WI38 (cell line): Measurements from ENCODE around the gene CFAP91.

Experiments
- H3K4me3 ChIP-seq: 2 replicates; pipeline ENCODE4 v1.5.1; 2011; ENCODE audit warnings: low read depth, mild to moderate bottlenecking, control low read depth, low read length
- TF ChIP-seq, protein P1 (sequence below): IDR thresholded peaks from 2 replicates; pipeline ENCODE4 v1.5.1; 2012; ENCODE audit warnings: low read depth, mild to moderate bottlenecking, control low read depth, low read length

The CFAP91 gene

GRCh38 chr3:119679874-119680273, 22.9 kb upstream of the CFAP91 start:
- TF ChIP-seq, protein P1, sequence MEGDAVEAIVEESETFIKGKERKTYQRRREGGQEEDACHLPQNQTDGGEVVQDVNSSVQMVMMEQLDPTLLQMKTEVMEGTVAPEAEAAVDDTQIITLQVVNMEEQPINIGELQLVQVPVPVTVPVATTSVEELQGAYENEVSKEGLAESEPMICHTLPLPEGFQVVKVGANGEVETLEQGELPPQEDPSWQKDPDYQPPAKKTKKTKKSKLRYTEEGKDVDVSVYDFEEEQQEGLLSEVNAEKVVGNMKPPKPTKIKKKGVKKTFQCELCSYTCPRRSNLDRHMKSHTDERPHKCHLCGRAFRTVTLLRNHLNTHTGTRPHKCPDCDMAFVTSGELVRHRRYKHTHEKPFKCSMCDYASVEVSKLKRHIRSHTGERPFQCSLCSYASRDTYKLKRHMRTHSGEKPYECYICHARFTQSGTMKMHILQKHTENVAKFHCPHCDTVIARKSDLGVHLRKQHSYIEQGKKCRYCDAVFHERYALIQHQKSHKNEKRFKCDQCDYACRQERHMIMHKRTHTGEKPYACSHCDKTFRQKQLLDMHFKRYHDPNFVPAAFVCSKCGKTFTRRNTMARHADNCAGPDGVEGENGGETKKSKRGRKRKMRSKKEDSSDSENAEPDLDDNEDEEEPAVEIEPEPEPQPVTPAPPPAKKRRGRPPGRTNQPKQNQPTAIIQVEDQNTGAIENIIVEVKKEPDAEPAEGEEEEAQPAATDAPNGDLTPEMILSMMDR, result no peak
- no peak overlapping the region for H3K4me3 ChIP-seq

- no peak overlapping the region for H3K4me3 ChIP-seq
- TF ChIP-seq, protein P1, result no peak
Measured at GRCh38 chr3:119681279-119681678, 21.5 kb upstream of the CFAP91 start.

DNA sequence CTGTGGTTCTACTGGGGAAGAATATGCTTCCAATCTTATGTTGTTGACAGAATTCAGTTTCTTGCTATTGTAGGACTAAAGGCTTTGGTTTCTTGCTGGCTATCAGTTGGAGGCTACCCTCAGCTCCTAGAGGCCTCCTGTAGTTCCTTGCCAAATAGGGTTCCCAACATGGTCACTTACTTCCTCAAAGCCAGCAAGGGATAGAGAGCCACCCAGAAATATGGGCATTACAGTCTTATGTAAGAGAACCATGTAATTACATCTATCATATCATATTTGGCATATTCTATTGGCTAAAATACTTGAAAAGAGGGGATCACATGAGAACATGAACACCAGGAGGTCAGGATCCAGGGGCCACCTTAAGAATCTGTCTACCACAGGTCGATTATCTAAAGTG, 19.4 kb upstream of the CFAP91 start:
- H3K4me3 ChIP-seq, result no peak overlapping the region
- TF ChIP-seq, protein P1, result no peak

DNA sequence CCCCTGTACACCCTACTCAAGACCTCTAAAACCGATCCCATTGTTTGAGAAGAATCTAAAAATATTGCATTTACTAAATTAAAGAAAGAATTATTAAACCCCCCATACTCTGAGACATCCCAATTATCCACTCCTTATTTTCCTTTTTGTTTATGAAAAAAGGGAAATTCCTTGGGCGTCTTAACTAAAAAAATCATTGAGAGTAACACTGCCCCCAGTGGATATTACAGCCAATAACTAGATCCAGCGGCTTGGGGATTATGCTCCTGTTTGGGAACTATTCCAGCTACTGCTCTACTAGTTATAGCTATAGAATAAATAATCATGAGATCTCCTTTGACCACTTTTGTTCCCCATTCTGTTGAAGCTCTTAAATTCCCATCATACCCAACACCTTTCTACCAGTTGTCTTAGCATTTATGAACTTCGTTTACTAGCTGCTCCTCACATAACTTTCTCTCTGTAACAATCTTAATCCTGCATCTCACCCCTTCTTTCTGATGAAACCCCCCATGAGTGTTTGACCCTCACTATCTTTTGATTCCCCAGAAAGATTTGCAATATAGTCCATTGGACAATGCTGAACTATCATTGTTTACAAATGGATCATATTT, 12.7 kb upstream of the CFAP91 start:
- TF ChIP-seq, protein P1, result peak; percentile 38
- no peak overlapping the region for H3K4me3 ChIP-seq

DNA sequence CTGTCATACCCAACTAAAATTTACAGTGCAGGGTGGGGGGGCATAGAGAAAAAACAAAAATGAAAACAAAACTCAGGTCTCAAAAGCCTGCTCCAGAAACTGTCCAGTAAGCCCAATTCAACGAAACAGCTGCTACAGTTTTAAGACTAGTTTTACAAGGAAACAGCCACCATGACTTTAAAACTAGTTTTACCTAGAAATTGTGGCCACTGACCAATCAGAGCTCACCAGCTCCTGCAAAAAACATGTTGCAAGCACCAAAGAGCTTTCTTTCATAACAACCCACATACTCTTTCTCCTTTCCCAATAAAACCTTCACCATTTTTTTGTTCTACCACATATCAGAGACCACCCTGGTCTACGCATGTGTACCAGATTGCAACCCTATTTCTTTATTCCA, 7.3 kb upstream of the CFAP91 start:
- TF ChIP-seq, protein P1, result no peak
- no peak overlapping the region for H3K4me3 ChIP-seq

- TF ChIP-seq, protein P1, result no peak
- no peak overlapping the region for H3K4me3 ChIP-seq
Measured at GRCh38 chr3:119697394-119697793, 5.4 kb upstream of the CFAP91 start.

DNA sequence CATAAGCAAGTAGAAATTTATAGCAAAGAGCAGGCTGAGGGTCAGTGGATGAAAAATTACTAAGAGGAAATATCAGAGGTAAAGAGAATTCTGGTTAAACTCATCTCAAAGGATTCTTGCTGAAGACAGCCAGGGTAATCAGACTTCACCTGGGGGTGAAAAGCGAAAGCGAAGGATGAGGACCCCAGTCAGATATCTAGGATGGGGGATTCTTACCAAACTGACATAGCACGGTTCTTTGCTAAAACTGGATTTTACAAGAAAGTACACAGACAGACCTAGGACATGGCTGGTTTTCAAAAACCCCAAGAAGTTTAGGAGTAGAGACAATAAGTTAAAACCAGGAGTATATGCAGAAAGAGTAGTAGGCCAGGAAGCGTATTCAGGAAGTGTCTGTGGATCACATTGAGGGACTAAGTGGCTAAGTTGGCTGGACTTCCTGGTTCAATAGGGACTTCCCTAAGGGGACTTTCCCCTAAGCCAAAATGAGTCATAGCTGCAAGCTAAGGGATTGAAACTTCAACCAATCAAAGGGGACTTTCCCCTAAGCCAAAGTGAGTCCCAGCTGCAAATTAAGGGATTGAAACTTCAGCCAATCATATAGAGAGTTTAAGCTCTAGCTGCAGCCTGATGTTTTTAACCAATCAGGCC, 2.4 kb upstream of the CFAP91 start:
- TF ChIP-seq, protein P1, result no peak
- no peak overlapping the region for H3K4me3 ChIP-seq
